OCI-LY7 (cell line): ENCODE data around the gene POLR2M. TPM values are rescaled to one million over a fixed set of nuclear protein-coding genes. Genes with fewer than 3 reads are reported as not detected.

ENCODE experiments used
- BruUV-seq: library from RNA; stranded (reverse); fragments of 400-500 nt; replicated peaks from 2 replicates; lab custom pipeline; 2021; lab: Mats Ljungman, UMichigan
- CTCF ChIA-PET: fragments of 300-600 bp; sonication (Branson Sonifier 250); formaldehyde crosslinking; loops from one replicate; lab custom pipeline; 2022; ENCODE audit warnings: antibody characterized with exemption; ENCODE audit not compliant: unreplicated experiment; lab: Charles Lee
- POLR2A ChIA-PET: fragments of 300-600 bp; sonication (Branson Sonifier 250); formaldehyde crosslinking; loops from one replicate; lab custom pipeline; 2022; ENCODE audit warnings: antibody characterized with exemption; lab: Charles Lee
- DNase-seq: peaks from one replicate; pipeline ENCODE4 v3.0.0-alpha.2; 2015; ENCODE audit warnings: low spot score
- H2AFZ ChIP-seq: fragments of 200-600 bp; sonication (generic), shearing (Covaris generic); 2 replicates; pipeline ENCODE4 v1.6.1; 2014; ENCODE audit warnings: mild to moderate bottlenecking, antibody characterized with exemption, low read length, moderate library complexity
- H3K27ac ChIP-seq: fragments of 200-600 bp; sonication (generic); 2 replicates; pipeline ENCODE4 v1.5.1; 2014; ENCODE audit warnings: mixed run types, low read depth, mild to moderate bottlenecking, moderate library complexity, low read length, inconsistent platforms; ENCODE audit not compliant: poor library complexity, severe bottlenecking
- H3K36me3 ChIP-seq: fragments of 200-600 bp; sonication (generic); 2 replicates; pipeline ENCODE4 v1.6.1; 2014; ENCODE audit warnings: mild to moderate bottlenecking, antibody characterized with exemption, low read length, moderate library complexity, mixed read lengths; ENCODE audit not compliant: insufficient read depth
- H3K4me1 ChIP-seq: fragments of 200-600 bp; sonication (generic); 2 replicates; pipeline ENCODE4 v1.5.1; 2014; ENCODE audit warnings: mild to moderate bottlenecking, low read length; ENCODE audit not compliant: insufficient read depth, poor library complexity, severe bottlenecking
- H3K4me2 ChIP-seq: fragments of 200-600 bp; sonication (generic); 2 replicates; pipeline ENCODE4 v1.6.1; 2014; ENCODE audit warnings: mild to moderate bottlenecking, low read length
- H3K4me3 ChIP-seq: fragments of 200-600 bp; sonication (generic); 2 replicates; pipeline ENCODE4 v1.5.1; 2014; ENCODE audit warnings: mild to moderate bottlenecking, low read depth, low read length; ENCODE audit not compliant: poor library complexity, severe bottlenecking
- H3K79me2 ChIP-seq: fragments of 200-600 bp; sonication (generic); 2 replicates; pipeline ENCODE4 v1.6.1; 2016; ENCODE audit warnings: low read depth, mild to moderate bottlenecking, low read length, moderate library complexity, mixed read lengths; ENCODE audit not compliant: insufficient read depth
- H3K9me2 ChIP-seq: fragments of 200-600 bp; sonication (generic); 2 replicates; pipeline ENCODE4 v1.6.1; 2016; ENCODE audit warnings: mild to moderate bottlenecking, low read length, mixed read lengths; ENCODE audit not compliant: insufficient read depth
- H3K9me3 ChIP-seq: fragments of 200-600 bp; sonication (generic); 2 replicates; pipeline ENCODE4 v1.6.1; 2014; ENCODE audit warnings: mild to moderate bottlenecking, mixed run types, low read length, mixed read lengths
- H4K20me1 ChIP-seq: fragments of 200-600 bp; sonication (generic); 2 replicates; pipeline ENCODE4 v1.6.1; 2014; ENCODE audit warnings: mild to moderate bottlenecking, antibody characterized with exemption, low read length, moderate library complexity, mixed read lengths; ENCODE audit not compliant: insufficient read depth
- CTCF ChIP-seq: fragments of 200-600 bp; sonication (generic); conservative IDR thresholded peaks from 2 replicates; pipeline ENCODE4 v1.5.1; 2014; ENCODE audit warnings: mild to moderate bottlenecking, antibody characterized with exemption, low read length, moderate library complexity, mixed read lengths
- EZH2phosphoT487 ChIP-seq: fragments of 200-600 bp; sonication (generic); IDR thresholded peaks from 2 replicates; pipeline ENCODE4 v1.6.1; 2018; ENCODE audit warnings: low read depth, borderline replicate concordance, mild to moderate bottlenecking, mixed run types, antibody characterized with exemption, low read length, moderate library complexity, mixed read lengths
- intact Hi-C: fragments of 100-400 bp; cut with micrococcal nuclease; formaldehyde crosslinking; loops from one replicate; pipeline ENCODE4 v1.10.0; 2022; ENCODE audit not compliant: unreplicated experiment
- total RNA-seq, 2 experiments: library from RNA; depleted of rRNA in 1 of 2; stranded (reverse); fragments of >200 nt in 1 of 2; shearing (Covaris generic) in 1 of 2; gene quantifications; 2 replicates each; pipeline ENCODE4 v1.2.3, GENCODE V29; 2014 to 2022

The POLR2M gene
- total RNA-seq, 2 experiments from 2014 or later = 77.6 to 154 TPM

- H3K27ac ChIP-seq = no peak overlapping the region
- H3K36me3 ChIP-seq = no peaks in the 10 kb centered on the region
- BruUV-seq = no TSS peak
- CTCF ChIA-PET = no interaction called here
- H3K4me1 ChIP-seq = no peaks in the 10 kb centered on the region
- no peak overlapping the region for H3K4me2 ChIP-seq
- H3K9me2 ChIP-seq = no peaks in the 10 kb centered on the region
- POLR2A ChIA-PET = interaction anchor here (0.9 kb wide), 1 partner anchor 24 kb away, joined by 3 read pairs; no protein-coding TSS in a partner anchor
- intact Hi-C loops = no loop called here
- no peaks in the 10 kb centered on the region for H3K9me3 ChIP-seq
- no peaks in the 10 kb centered on the region for H4K20me1 ChIP-seq
- H3K79me2 ChIP-seq = no peaks in the 10 kb centered on the region
- no peak overlapping the region for H2AFZ ChIP-seq
- no peak overlapping the region for H3K4me3 ChIP-seq
- TF ChIP-seq CTCF = no peak
- TF ChIP-seq EZH2phosphoT487 = no peak
- no peak for DNase-seq
Observed at GRCh38 chr15:57667171-57667849, 39.2 kb upstream of the POLR2M start.

GRCh38 chr15:57668016-57668415, 38.5 kb upstream of the POLR2M start:
- CTCF ChIA-PET = no interaction called here
- Histone ChIP-seq H3K79me2 (no peaks in the 10 kb centered on the region), H3K4me3 (no peak overlapping the region), H3K4me1 (no peaks in the 10 kb centered on the region), H3K9me3 (no peaks in the 10 kb centered on the region), H3K27ac (no peak overlapping the region), H3K36me3 (no peaks in the 10 kb centered on the region), H2AFZ (no peak overlapping the region), H4K20me1 (no peaks in the 10 kb centered on the region), H3K9me2 (no peaks in the 10 kb centered on the region), H3K4me2 (no peak overlapping the region)
- intact Hi-C loops = no loop called here
- no TSS peak for BruUV-seq
- POLR2A ChIA-PET = no interaction called here
- no peak for DNase-seq
- no peak for TF ChIP-seq CTCF
- TF ChIP-seq EZH2phosphoT487 = no peak

- H3K9me2 ChIP-seq = no peaks in the 10 kb centered on the region
- no peak for TF ChIP-seq EZH2phosphoT487
- no peak for TF ChIP-seq CTCF
- intact Hi-C loops = no loop called here
- H3K79me2 ChIP-seq = no peaks in the 10 kb centered on the region
- no peaks in the 10 kb centered on the region for H3K36me3 ChIP-seq
- H2AFZ ChIP-seq = no peak overlapping the region
- H3K9me3 ChIP-seq = no peaks in the 10 kb centered on the region
- ChIA-PET CTCF (no interaction called here), POLR2A (interaction anchor here (0.8 kb wide), 1 partner anchor 209 kb away, joined by 3 read pairs; no protein-coding TSS in a partner anchor)
- no peak overlapping the region for H3K27ac ChIP-seq
- H3K4me1 ChIP-seq = no peaks in the 10 kb centered on the region
- H4K20me1 ChIP-seq = no peaks in the 10 kb centered on the region
- BruUV-seq = no TSS peak
- DNase-seq = no peak
- H3K4me3 ChIP-seq = no peak overlapping the region
- H3K4me2 ChIP-seq = no peak overlapping the region
Observed at GRCh38 chr15:57671636-57672035, 34.9 kb upstream of the POLR2M start.
